Measurements from ENCODE around the gene CDCA7.

CDCA7 gene

GRCh38 chr2:173401716-173402326 is 47.1 kb downstream of the CDCA7 start:
- Histone ChIP-seq H3K27ac (replicated peaks) (no peak overlapping the region), H3K4me3 (replicated peaks; ENCODE audit: insufficient read depth, low read length) (no peak overlapping the region), H3K27me3 (ENCODE audit: insufficient read depth, poor library complexity, severe bottlenecking) (peaks cover 28% of the 10 kb centered on the region)
- TF ChIP-seq CTCF (IDR thresholded peaks at IDR 0.05; ENCODE audit: insufficient read depth, low read length) (no peak), REST (IDR thresholded peaks at IDR 0.05; ENCODE audit: insufficient replicate concordance, low read depth) (no peak), POLR2AphosphoS5 (IDR thresholded peaks at IDR 0.05; ENCODE audit: low read depth) (no peak), SPI1 (IDR thresholded peaks at IDR 0.05; ENCODE audit: borderline replicate concordance, low read depth) (no peak), GABPA (IDR thresholded peaks at IDR 0.05; ENCODE audit: low read depth) (no peak)
- DNase-seq (ENCODE audit: low read depth in 1 of 2, low spot score in 1 of 2) = no peak

GRCh38 chr2:173402405-173402974 is 47.8 kb downstream of the CDCA7 start:
- DNase-seq (ENCODE audit: low read depth in 1 of 2, low spot score in 1 of 2) = peak; percentile 38 to 78

More at GRCh38 chr2:173402405-173402974, 47.8 kb downstream of the CDCA7 start:
- H3K4me3 ChIP-seq (replicated peaks; ENCODE audit: insufficient read depth, low read length) = no peak overlapping the region
- no peak overlapping the region for H3K27ac ChIP-seq (replicated peaks)
- H3K27me3 ChIP-seq (ENCODE audit: insufficient read depth, poor library complexity, severe bottlenecking) = peaks cover 28% of the 10 kb centered on the region
- TF ChIP-seq SPI1 (IDR thresholded peaks at IDR 0.05; ENCODE audit: borderline replicate concordance, low read depth) = no peak
- peak; percentile 84 for TF ChIP-seq CTCF (IDR thresholded peaks at IDR 0.05; ENCODE audit: insufficient read depth, low read length)
- no peak for TF ChIP-seq REST (IDR thresholded peaks at IDR 0.05; ENCODE audit: insufficient replicate concordance, low read depth)

Data from HL-60 (cell line).